Mesothelial cell of epicardium (in vitro differentiated cells): ENCODE results near the gene RNF224. TPM values are rescaled to one million over a fixed set of nuclear protein-coding genes. Genes with fewer than 3 reads are reported as not detected.
A peak's percentile ranks its signal among the peaks of the same experiment; 100 is the strongest.

ENCODE experiments used
- DNase-seq, 2 experiments: peaks; one replicate each; pipeline ENCODE4 v3.0.0; 2021; ENCODE audit warnings: low spot score in 2 of 2; ENCODE audit not compliant: unreplicated experiment in 2 of 2
- H3K27ac Mint-ChIP-seq: 2 replicates; pipeline ENCODE4 v1.8.0; 2021; ENCODE audit warnings: mixed read lengths
- H3K27me3 Mint-ChIP-seq: 2 replicates; pipeline ENCODE4 v1.8.0; 2021; ENCODE audit warnings: low read depth, mixed read lengths
- H3K36me3 Mint-ChIP-seq: 2 replicates; pipeline ENCODE4 v1.8.0; 2021; ENCODE audit warnings: mixed read lengths
- H3K4me1 Mint-ChIP-seq: 2 replicates; pipeline ENCODE4 v1.8.0; 2021; ENCODE audit warnings: mixed read lengths
- H3K4me3 Mint-ChIP-seq: 2 replicates; pipeline ENCODE4 v1.8.0; 2021; ENCODE audit warnings: mild to moderate bottlenecking, moderate library complexity, mixed read lengths
- H3K9me3 Mint-ChIP-seq: 2 replicates; pipeline ENCODE4 v1.8.0; 2021; ENCODE audit warnings: mixed read lengths
- CTCF ChIP-seq: fragments of 200-600 bp; sonication (generic); IDR thresholded peaks from one replicate; pipeline ENCODE4 v1.5.0; 2021; ENCODE audit warnings: antibody characterized with exemption; ENCODE audit not compliant: unreplicated experiment
- total RNA-seq: library from RNA; stranded (reverse); gene quantifications from 3 replicates; pipeline ENCODE4 v1.2.1, GENCODE V29; 2021

RNF224 gene
- total RNA-seq, 1 donor from 2014 or later, result 0.16 TPM

DNA sequence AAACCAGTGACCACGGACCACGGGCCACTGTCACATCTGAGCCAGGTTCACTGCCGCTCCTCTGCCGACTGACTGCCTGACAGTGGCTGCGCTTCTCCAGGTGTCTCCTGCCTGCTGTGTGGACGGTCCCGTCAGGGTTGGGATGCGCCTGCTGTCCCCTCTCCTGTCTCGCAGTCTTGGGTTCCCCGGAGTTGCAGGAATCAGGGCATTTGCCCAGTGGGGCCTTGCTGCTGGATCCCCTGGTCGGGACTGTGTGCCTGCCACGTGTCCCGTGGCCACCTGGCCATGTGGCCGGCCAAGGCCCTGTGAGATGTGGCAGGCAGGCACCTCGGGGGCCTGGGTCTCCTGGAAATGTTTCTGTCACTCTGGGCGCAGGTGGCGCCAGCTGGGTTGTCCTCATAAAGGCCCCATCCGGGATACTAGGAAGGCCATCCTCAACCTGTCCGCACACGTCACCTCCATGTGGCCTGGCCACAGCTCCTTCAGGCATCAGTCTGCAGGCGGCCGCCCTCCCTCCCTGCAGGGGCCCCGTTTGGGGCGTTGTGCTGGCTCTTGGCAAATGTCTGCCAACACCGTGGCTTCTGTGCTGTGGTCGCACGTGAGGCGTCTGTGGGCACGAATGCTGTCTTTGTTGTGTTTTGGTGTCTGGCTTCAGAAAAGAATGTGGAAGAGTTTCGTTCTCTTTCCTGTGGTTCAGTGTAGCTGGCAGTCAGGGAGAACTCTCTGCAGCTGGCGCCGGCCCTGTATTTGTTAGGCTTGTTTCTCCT lies 43.8 kb downstream of the RNF224 start:
- peaks cover 13% of the 10 kb centered on the region for H3K4me1 Mint-ChIP-seq
- H3K36me3 Mint-ChIP-seq, result peaks cover 12% of the 10 kb centered on the region
- no peak overlapping the region for H3K4me3 Mint-ChIP-seq
- no peaks in the 10 kb centered on the region for H3K9me3 Mint-ChIP-seq
- no peak for DNase-seq
- peak overlapping the region; percentile 39 for H3K27ac Mint-ChIP-seq
- TF ChIP-seq CTCF, result no peak
- H3K27me3 Mint-ChIP-seq, result no peaks in the 10 kb centered on the region

DNA sequence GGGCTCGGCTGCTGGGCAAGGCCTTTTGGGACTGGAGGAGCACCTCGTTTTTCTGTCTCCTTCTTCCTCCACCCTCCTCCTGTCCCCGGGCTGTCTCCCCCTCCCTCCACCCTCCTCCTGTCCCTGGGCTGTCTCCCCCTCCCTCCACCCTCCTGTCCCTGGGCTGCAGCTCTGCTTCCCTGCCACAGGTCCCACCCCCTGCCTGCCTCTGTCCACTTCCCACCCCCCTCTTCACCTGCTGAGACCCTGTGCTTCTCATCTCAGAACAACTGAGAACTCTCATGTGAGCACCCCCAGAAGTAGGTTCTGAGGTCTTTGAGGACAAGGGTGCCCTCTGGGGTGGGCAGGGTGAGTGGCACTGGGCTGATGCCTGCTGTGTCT lies 44.4 kb downstream of the RNF224 start:
- no peak overlapping the region for H3K27ac Mint-ChIP-seq
- H3K4me1 Mint-ChIP-seq, result peaks cover 15% of the 10 kb centered on the region
- no peak for TF ChIP-seq CTCF
- no peaks in the 10 kb centered on the region for H3K27me3 Mint-ChIP-seq
- peaks cover 12% of the 10 kb centered on the region for H3K36me3 Mint-ChIP-seq
- H3K4me3 Mint-ChIP-seq, result no peak overlapping the region
- H3K9me3 Mint-ChIP-seq, result no peaks in the 10 kb centered on the region
- DNase-seq, result no peak

DNA sequence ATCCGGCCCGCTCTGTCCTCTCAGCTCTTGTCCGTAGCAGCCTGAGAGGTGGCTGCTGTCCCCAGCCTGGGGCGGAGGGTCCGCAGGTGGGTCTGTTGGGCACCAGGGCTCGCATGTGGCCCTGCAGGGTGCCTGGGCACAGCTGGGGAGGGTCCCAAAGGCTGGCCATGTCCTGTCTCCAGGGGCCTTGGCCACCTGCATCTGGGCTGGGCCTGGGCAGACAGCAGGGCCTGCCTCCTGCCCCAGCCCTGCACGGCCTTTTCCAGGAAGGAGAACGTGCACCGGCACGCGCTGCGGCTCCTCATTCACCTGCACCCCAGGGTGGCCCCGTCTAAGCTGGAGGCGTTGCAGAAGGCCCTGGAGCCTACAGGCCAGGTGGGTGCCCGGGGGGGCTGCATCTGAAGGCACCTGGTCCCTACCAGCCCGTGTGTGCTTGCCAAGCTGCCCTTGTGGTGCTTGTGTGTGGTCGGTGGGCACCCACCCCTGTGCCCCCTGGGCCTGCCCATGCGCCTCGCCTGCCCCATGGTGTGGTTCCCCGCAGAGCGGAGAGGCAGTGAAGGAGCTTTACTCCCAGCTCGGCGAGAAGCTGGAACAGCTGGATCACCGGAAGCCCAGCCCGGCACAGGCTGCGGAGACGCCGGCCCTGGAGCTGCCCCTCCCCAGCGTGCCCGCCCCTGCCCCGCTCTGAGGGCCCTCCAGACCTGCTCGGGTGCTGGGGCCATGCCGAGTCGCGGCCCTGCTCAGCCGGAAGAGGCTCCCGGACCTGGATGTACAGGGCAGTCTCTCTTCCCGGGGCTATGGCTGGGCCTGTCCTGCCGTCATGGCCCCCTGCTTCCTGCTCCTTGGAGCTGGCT lies 45.2 kb downstream of the RNF224 start:
- H3K4me1 Mint-ChIP-seq, result peaks cover 21% of the 10 kb centered on the region
- no peak overlapping the region for H3K27ac Mint-ChIP-seq
- TF ChIP-seq CTCF, result no peak
- peaks cover 12% of the 10 kb centered on the region for H3K36me3 Mint-ChIP-seq
- H3K4me3 Mint-ChIP-seq, result no peak overlapping the region
- no peaks in the 10 kb centered on the region for H3K9me3 Mint-ChIP-seq
- DNase-seq, result no peak
- no peaks in the 10 kb centered on the region for H3K27me3 Mint-ChIP-seq

- Mint-ChIP-seq H3K9me3 (no peaks in the 10 kb centered on the region), H3K27ac (no peak overlapping the region), H3K4me3 (no peak overlapping the region), H3K4me1 (peaks cover 24% of the 10 kb centered on the region), H3K27me3 (no peaks in the 10 kb centered on the region), H3K36me3 (peaks cover 12% of the 10 kb centered on the region)
- DNase-seq, result no peak
- no peak for TF ChIP-seq CTCF
Measured at GRCh38 chr9:137273095-137273490, 45.8 kb downstream of the RNF224 start.

- Mint-ChIP-seq H3K27ac (no peak overlapping the region), H3K4me1 (peaks cover 24% of the 10 kb centered on the region), H3K4me3 (no peak overlapping the region), H3K36me3 (peaks cover 9% of the 10 kb centered on the region), H3K27me3 (no peaks in the 10 kb centered on the region), H3K9me3 (no peaks in the 10 kb centered on the region)
- no peak for TF ChIP-seq CTCF
- DNase-seq, result no peak
Measured at GRCh38 chr9:137273611-137274320, 46.5 kb downstream of the RNF224 start.
